Activated naive CD8-positive, alpha-beta T cell treated with anti-CD3 and anti-CD28 coated beads, Interleukin-2, amount 50 U/mL, for 24 hours (primary cell): ENCODE results near the gene COPS3.
A peak's percentile ranks its signal among the peaks of the same experiment; 100 is the strongest.
"Not testable (repeated sequence)": the region's sequence is repeated elsewhere in the genome, so short reads cannot be mapped to it uniquely, and the experiment has no call there.

Source experiments
- ATAC-seq: fragments of 150-1000 bp; cut with Tn5 transposase; one replicate; pipeline ENCODE4 v1.10.0; 2021
- DNase-seq: peaks from one replicate; pipeline ENCODE4 v3.0.0; 2021
- H3K27ac Mint-ChIP-seq: one replicate; pipeline ENCODE4 v1.8.0; 2021; ENCODE audit warnings: mild to moderate bottlenecking, mixed read lengths
- H3K27me3 Mint-ChIP-seq: one replicate; pipeline ENCODE4 v1.8.0; 2021; ENCODE audit warnings: mixed read lengths
- H3K36me3 Mint-ChIP-seq: one replicate; pipeline ENCODE4 v1.8.0; 2021; ENCODE audit warnings: low read depth, mixed read lengths
- H3K4me1 Mint-ChIP-seq: one replicate; pipeline ENCODE4 v1.8.0; 2021; ENCODE audit warnings: mixed read lengths
- H3K4me3 Mint-ChIP-seq: one replicate; pipeline ENCODE4 v1.8.0; 2021; ENCODE audit warnings: mild to moderate bottlenecking, moderate library complexity, mixed read lengths
- H3K9me3 Mint-ChIP-seq: one replicate; pipeline ENCODE4 v1.8.0; 2021; ENCODE audit warnings: mixed read lengths

COPS3 gene

GRCh38 chr17:17279316-17279715 lies 1.7 kb downstream of the COPS3 start:
- DNase-seq, result no peak
- Mint-ChIP-seq H3K4me3 (peak overlapping the region; percentile 93), H3K27ac (peak overlapping the region; percentile 95), H3K27me3 (no peaks in the 10 kb centered on the region), H3K9me3 (no peaks in the 10 kb centered on the region), H3K4me1 (peaks cover 38% of the 10 kb centered on the region), H3K36me3 (peaks cover 22% of the 10 kb centered on the region)
- no peak for ATAC-seq

GRCh38 chr17:17277431-17277830 lies 3.6 kb downstream of the COPS3 start:
- not testable (repeated sequence) for DNase-seq, H3K27me3 Mint-ChIP-seq, H3K9me3 Mint-ChIP-seq, H3K27ac Mint-ChIP-seq, H3K4me3 Mint-ChIP-seq, ATAC-seq
- Mint-ChIP-seq H3K4me1 (peaks cover 38% of the 10 kb centered on the region), H3K36me3 (peaks cover 27% of the 10 kb centered on the region)

GRCh38 chr17:17275971-17276370 lies 5.1 kb downstream of the COPS3 start:
- Mint-ChIP-seq H3K36me3 (peaks cover 29% of the 10 kb centered on the region), H3K27me3 (no peaks in the 10 kb centered on the region), H3K27ac (no peak overlapping the region)

GRCh38 chr17:17269926-17270773 lies 10.9 kb downstream of the COPS3 start:
- no peaks in the 10 kb centered on the region for H3K4me1 Mint-ChIP-seq
- DNase-seq (peak; percentile 25), ATAC-seq (no peak)
- H3K9me3 Mint-ChIP-seq, result no peaks in the 10 kb centered on the region
- no peak overlapping the region for H3K27ac Mint-ChIP-seq
- peaks cover 35% of the 10 kb centered on the region for H3K36me3 Mint-ChIP-seq
- no peak overlapping the region for H3K4me3 Mint-ChIP-seq
- no peaks in the 10 kb centered on the region for H3K27me3 Mint-ChIP-seq

More at GRCh38 chr17:17275971-17276370, 5.1 kb downstream of the COPS3 start:
- Mint-ChIP-seq H3K4me3 (no peak overlapping the region), H3K9me3 (no peaks in the 10 kb centered on the region), H3K4me1 (peaks cover 29% of the 10 kb centered on the region)
- no peak for ATAC-seq
- no peak for DNase-seq

GRCh38 chr17:17264430-17264829 lies 16.6 kb downstream of the COPS3 start:
- Mint-ChIP-seq H3K36me3 (peaks cover 54% of the 10 kb centered on the region), H3K27me3 (no peaks in the 10 kb centered on the region), H3K9me3 (no peaks in the 10 kb centered on the region), H3K27ac (no peak overlapping the region), H3K4me3 (no peak overlapping the region), H3K4me1 (no peaks in the 10 kb centered on the region)
- ATAC-seq (peak; percentile 49), DNase-seq (no peak)

- peaks cover 53% of the 10 kb centered on the region for H3K36me3 Mint-ChIP-seq
- ATAC-seq (no peak), DNase-seq (no peak)
- no peak overlapping the region for H3K4me3 Mint-ChIP-seq
- no peaks in the 10 kb centered on the region for H3K9me3 Mint-ChIP-seq
- H3K4me1 Mint-ChIP-seq, result peaks cover 2% of the 10 kb centered on the region
- H3K27ac Mint-ChIP-seq, result no peak overlapping the region
- no peaks in the 10 kb centered on the region for H3K27me3 Mint-ChIP-seq
Measured at GRCh38 chr17:17258998-17259397, 22.0 kb downstream of the COPS3 start.

GRCh38 chr17:17258011-17258410 lies 23.0 kb downstream of the COPS3 start:
- no peaks in the 10 kb centered on the region for H3K27me3 Mint-ChIP-seq
- no peak overlapping the region for H3K27ac Mint-ChIP-seq
- no peak overlapping the region for H3K4me3 Mint-ChIP-seq
- DNase-seq, result no peak
- H3K36me3 Mint-ChIP-seq, result peaks cover 57% of the 10 kb centered on the region
- ATAC-seq, result no peak
- H3K9me3 Mint-ChIP-seq, result no peaks in the 10 kb centered on the region
- H3K4me1 Mint-ChIP-seq, result peaks cover 2% of the 10 kb centered on the region

- no peaks in the 10 kb centered on the region for H3K27me3 Mint-ChIP-seq
- no peaks in the 10 kb centered on the region for H3K9me3 Mint-ChIP-seq
- DNase-seq, result no peak
- no peak overlapping the region for H3K4me3 Mint-ChIP-seq
- no peak for ATAC-seq
- H3K4me1 Mint-ChIP-seq, result peaks cover 2% of the 10 kb centered on the region
- peaks cover 54% of the 10 kb centered on the region for H3K36me3 Mint-ChIP-seq
- H3K27ac Mint-ChIP-seq, result no peak overlapping the region
Measured at GRCh38 chr17:17256316-17256715, 24.7 kb downstream of the COPS3 start.

- H3K36me3 Mint-ChIP-seq, result peaks cover 52% of the 10 kb centered on the region
- not testable (repeated sequence) for H3K27me3 Mint-ChIP-seq, H3K4me1 Mint-ChIP-seq, DNase-seq, H3K4me3 Mint-ChIP-seq, ATAC-seq, H3K9me3 Mint-ChIP-seq, H3K27ac Mint-ChIP-seq
Measured at GRCh38 chr17:17255689-17256088, 25.4 kb downstream of the COPS3 start.

- ATAC-seq (no peak), DNase-seq (no peak)
- no peaks in the 10 kb centered on the region for H3K27me3 Mint-ChIP-seq
- no peaks in the 10 kb centered on the region for H3K9me3 Mint-ChIP-seq
- H3K36me3 Mint-ChIP-seq, result peaks cover 49% of the 10 kb centered on the region
- no peak overlapping the region for H3K4me3 Mint-ChIP-seq
- no peak overlapping the region for H3K27ac Mint-ChIP-seq
- H3K4me1 Mint-ChIP-seq, result peaks cover 2% of the 10 kb centered on the region
Measured at GRCh38 chr17:17254036-17254435, 27.0 kb downstream of the COPS3 start.

- H3K27ac Mint-ChIP-seq, result no peak overlapping the region
- H3K36me3 Mint-ChIP-seq, result peaks cover 48% of the 10 kb centered on the region
Measured at GRCh38 chr17:17253406-17253805, 27.6 kb downstream of the COPS3 start.

GRCh38 chr17:17252149-17252661 lies 28.8 kb downstream of the COPS3 start:
- no peak overlapping the region for H3K4me3 Mint-ChIP-seq
- no peaks in the 10 kb centered on the region for H3K9me3 Mint-ChIP-seq
- ATAC-seq (no peak), DNase-seq (no peak)
- peaks cover 46% of the 10 kb centered on the region for H3K36me3 Mint-ChIP-seq
- no peak overlapping the region for H3K27ac Mint-ChIP-seq
- no peaks in the 10 kb centered on the region for H3K27me3 Mint-ChIP-seq
- peaks cover 2% of the 10 kb centered on the region for H3K4me1 Mint-ChIP-seq

More at GRCh38 chr17:17253406-17253805, 27.6 kb downstream of the COPS3 start:
- no peak overlapping the region for H3K4me3 Mint-ChIP-seq
- H3K4me1 Mint-ChIP-seq, result peaks cover 2% of the 10 kb centered on the region
- no peaks in the 10 kb centered on the region for H3K27me3 Mint-ChIP-seq
- no peaks in the 10 kb centered on the region for H3K9me3 Mint-ChIP-seq
- no peak for ATAC-seq
- no peak for DNase-seq

- DNase-seq (no peak), ATAC-seq (no peak)
- H3K4me3 Mint-ChIP-seq, result no peak overlapping the region
- peaks cover 32% of the 10 kb centered on the region for H3K36me3 Mint-ChIP-seq
- H3K27me3 Mint-ChIP-seq, result no peaks in the 10 kb centered on the region
- H3K27ac Mint-ChIP-seq, result no peak overlapping the region
- no peaks in the 10 kb centered on the region for H3K9me3 Mint-ChIP-seq
- no peaks in the 10 kb centered on the region for H3K4me1 Mint-ChIP-seq
Measured at GRCh38 chr17:17246879-17247278, 34.2 kb downstream of the COPS3 start.

GRCh38 chr17:17243163-17243562 lies 37.9 kb downstream of the COPS3 start:
- ATAC-seq (no peak), DNase-seq (no peak)
- H3K36me3 Mint-ChIP-seq, result peaks cover 17% of the 10 kb centered on the region
- H3K4me1 Mint-ChIP-seq, result peaks cover 19% of the 10 kb centered on the region
- no peaks in the 10 kb centered on the region for H3K9me3 Mint-ChIP-seq
- no peak overlapping the region for H3K4me3 Mint-ChIP-seq
- H3K27ac Mint-ChIP-seq, result no peak overlapping the region
- no peaks in the 10 kb centered on the region for H3K27me3 Mint-ChIP-seq

GRCh38 chr17:17242246-17242645 lies 38.8 kb downstream of the COPS3 start:
- DNase-seq (no peak), ATAC-seq (no peak)
- Mint-ChIP-seq H3K27ac (no peak overlapping the region), H3K27me3 (no peaks in the 10 kb centered on the region), H3K9me3 (no peaks in the 10 kb centered on the region), H3K4me1 (peaks cover 27% of the 10 kb centered on the region), H3K36me3 (peaks cover 13% of the 10 kb centered on the region), H3K4me3 (no peak overlapping the region)
